ENCODE data around the gene OR8J1. TPM values are rescaled to one million over a fixed set of nuclear protein-coding genes. Genes with fewer than 3 reads are reported as not detected.

Gene OR8J1
- total and polyA plus RNA-seq, 9 of the 15 experiments (the other 6 are each of a cell fraction or from before 2014, with no cell fraction given): not detected

DNA sequence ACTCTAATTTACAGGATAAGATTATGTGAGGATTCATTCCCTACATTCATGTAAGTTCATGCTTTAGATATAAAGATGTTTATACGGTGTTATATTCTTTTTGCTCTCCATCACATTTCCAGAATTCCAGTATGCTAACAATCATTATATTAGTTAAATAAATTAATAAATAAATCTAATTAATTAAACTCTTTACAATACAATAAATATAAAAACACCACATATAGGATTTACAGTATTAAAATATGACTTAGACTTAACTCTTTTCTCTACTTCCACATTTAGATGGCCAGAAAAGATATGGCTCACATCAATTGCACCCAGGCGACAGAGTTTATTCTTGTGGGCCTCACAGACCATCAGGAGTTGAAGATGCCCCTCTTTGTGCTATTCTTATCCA, 21.2 kb downstream of the OR8J1 start, which contains the start of gene OR8U1:
Gene OR8U1, plus strand, starts transcription at position 301 of the 400 bp plus-strand sequence. Its CDS starts 0 bp downstream, at position 301.
- no peak within 1 kb of the TSS for H3K27ac ChIP-seq (ENCODE audit: extremely low read depth, low read depth, low read length)
- H3K4me3 ChIP-seq: no peak within 1 kb of the TSS
- no peaks in the 10 kb centered on the region for H3K36me3 ChIP-seq (ENCODE audit: control insufficient read depth, insufficient read depth, low read length)
- ChIA-PET CTCF (ENCODE audit: low intra/inter-chr PET ratio) (no interaction called here), POLR2A (no interaction called here)
- no peak within 1 kb of the TSS for H2AFZ ChIP-seq (ENCODE audit: low read depth, low read length)
- no peak for TF ChIP-seq XRCC5 (IDR thresholded peaks at IDR 0.05; ENCODE audit: low read depth, low read length)
- TF ChIP-seq POLR2H (tag; IDR thresholded peaks at IDR 0.05; ENCODE audit: low read depth): no peak
- no peak for TF ChIP-seq MAZ (CRISPR knock-in tag; conservative IDR thresholded peaks at IDR 0.05 in 1 of 2, IDR thresholded peaks at IDR 0.05 in 1 of 2)
- TF ChIP-seq, protein P1, sequence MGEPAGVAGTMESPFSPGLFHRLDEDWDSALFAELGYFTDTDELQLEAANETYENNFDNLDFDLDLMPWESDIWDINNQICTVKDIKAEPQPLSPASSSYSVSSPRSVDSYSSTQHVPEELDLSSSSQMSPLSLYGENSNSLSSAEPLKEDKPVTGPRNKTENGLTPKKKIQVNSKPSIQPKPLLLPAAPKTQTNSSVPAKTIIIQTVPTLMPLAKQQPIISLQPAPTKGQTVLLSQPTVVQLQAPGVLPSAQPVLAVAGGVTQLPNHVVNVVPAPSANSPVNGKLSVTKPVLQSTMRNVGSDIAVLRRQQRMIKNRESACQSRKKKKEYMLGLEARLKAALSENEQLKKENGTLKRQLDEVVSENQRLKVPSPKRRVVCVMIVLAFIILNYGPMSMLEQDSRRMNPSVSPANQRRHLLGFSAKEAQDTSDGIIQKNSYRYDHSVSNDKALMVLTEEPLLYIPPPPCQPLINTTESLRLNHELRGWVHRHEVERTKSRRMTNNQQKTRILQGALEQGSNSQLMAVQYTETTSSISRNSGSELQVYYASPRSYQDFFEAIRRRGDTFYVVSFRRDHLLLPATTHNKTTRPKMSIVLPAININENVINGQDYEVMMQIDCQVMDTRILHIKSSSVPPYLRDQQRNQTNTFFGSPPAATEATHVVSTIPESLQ (CRISPR knock-in tag; IDR thresholded peaks at IDR 0.05): no peak
- no peak for TF ChIP-seq NCOA2 (IDR thresholded peaks at IDR 0.05; ENCODE audit: partially characterized antibody in 2 of 2)
- no peak for TF ChIP-seq ARNT (IDR thresholded peaks at IDR 0.05)
- TF ChIP-seq U2AF1 (optimal IDR thresholded peaks at IDR 0.05; ENCODE audit: low read depth, low read length): no peak
- no peak for TF ChIP-seq ARID1B (IDR thresholded peaks at IDR 0.05)
- no TSS peak for BruUV-seq (replicated peaks)
- no peak within 1 kb of the TSS for H3K4me2 ChIP-seq (ENCODE audit: insufficient read depth, low read length)
- WGBS (ENCODE audit: insufficient coverage, low coverage, missing lambda C conversion rate): 3% methylated on average over 2 of the region's 2 CpGs
- H3K9me1 ChIP-seq (ENCODE audit: control insufficient read depth, insufficient read depth, low read length): no peaks in the 10 kb centered on the region
- in situ Hi-C loops (cut with MboI): no loop called here
- no peak for ATAC-seq
- intact Hi-C loops (cut with micrococcal nuclease): no loop called here
- 0 out of 2 replicates have a peak, but pooled peaks cover 3% of the 10 kb centered on the region for H3K9me3 ChIP-seq (replicated peaks; ENCODE audit: control insufficient read depth, insufficient read depth, low read depth, low read length)
- H3K9ac ChIP-seq (ENCODE audit: insufficient read depth in 1 of 2, low read depth in 2 of 2, low read length in 2 of 2): no peak within 1 kb of the TSS
- no peaks in the 10 kb centered on the region for H4K20me1 ChIP-seq (replicated peaks; ENCODE audit: control insufficient read depth, insufficient read depth, low read length)
- no peaks in the 10 kb centered on the region for H3K4me1 ChIP-seq (replicated peaks in 1 of 2; ENCODE audit: control insufficient read depth in 2 of 2, insufficient read depth in 2 of 2, low read length in 2 of 2)
- H3K79me2 ChIP-seq (ENCODE audit: control insufficient read depth, insufficient read depth, low read length): no peaks in the 10 kb centered on the region
- DNase-seq (ENCODE audit: extremely low read depth in 1 of 4, low spot score in 3 of 4): no peak
- H3K27me3 ChIP-seq (ENCODE audit: control insufficient read depth in 2 of 2, insufficient read depth in 2 of 2, low read length in 2 of 2): no peaks in the 10 kb centered on the region
- no peak for FAIRE-seq
